GM12874 (cell line): Measurements from ENCODE around the gene PRR14.

Source experiments
- CTCF ChIP-seq: IDR thresholded peaks from 2 replicates; pipeline ENCODE4 v1.5.1; 2011; ENCODE audit warnings: low read depth, mild to moderate bottlenecking, control low read depth, low read length, moderate library complexity; ENCODE audit not compliant: insufficient read depth

PRR14 gene

DNA sequence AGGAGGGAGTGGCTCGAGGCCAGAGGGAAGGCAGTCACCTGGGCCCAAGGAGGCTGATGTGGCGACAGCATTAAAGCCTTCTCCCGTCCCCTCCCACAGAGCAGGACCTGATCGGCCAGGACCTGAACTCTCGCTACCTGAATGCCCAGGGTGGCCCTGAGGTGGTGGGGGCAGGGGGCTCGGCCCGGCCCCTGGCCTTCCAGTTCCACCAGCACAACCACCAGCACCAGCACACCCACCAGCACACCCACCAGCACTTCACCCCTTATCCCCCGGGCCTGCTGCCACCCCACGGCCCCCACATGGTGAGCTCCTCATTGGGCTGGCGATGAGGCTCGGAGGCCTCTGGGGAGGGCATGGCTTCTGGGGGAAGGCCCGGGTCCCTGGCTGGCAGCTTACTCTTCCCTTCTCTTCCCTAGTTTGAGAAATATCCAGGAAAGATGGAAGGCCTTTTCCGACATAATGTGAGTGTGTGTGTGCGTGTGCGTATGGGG lies 13.9 kb downstream of the PRR14 start:
- TF ChIP-seq CTCF = no peak

DNA sequence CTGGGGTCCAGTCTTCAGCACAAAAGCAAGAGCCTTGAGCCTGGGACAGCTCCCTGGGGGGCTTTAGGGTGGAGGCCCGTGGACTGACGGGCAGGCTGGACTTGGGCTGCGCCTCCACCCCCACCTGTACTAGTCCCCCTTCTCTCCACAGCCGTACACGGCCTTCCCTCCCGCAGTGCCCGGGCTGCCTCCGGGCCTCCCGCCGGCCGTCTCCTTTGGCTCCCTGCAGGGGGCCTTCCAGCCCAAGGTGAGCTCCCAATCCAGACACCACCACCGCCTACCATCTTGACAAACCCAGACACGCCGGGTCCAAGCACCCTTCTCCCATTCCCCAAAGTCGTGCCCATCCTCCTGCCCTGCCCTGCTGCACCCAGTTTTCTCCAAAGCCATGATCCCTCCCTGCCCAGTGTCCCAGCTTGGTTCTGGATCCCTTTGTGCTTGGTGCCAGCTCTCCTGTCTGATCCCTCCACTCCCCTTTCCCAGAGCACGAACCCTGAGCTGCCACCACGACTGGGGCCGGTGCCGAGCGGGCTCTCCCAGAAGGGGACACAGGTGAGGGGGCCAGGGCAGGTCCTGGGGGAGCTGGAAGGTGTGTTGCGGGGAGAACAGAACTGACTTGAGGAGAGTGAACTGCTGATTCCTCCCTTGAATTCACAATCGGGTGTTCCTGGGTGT lies 14.5 kb downstream of the PRR14 start:
- TF ChIP-seq CTCF = no peak

DNA sequence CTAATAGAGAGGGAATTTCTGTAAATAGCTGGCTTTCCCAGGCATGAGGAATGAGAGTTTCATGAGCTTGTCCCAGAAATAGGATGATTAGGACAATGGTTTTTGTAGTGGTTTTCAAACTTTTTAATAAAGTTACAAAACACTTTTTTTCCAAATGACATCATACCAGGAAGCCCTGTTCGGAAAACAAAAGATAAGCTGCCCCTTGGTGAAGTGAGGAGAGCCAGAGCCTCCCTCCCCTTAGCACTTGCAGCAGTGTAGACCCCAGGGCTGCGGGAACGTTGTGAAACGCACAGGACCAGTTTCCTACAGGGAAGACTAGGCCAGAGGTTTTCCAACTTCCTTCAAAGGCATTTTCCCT lies 15.1 kb downstream of the PRR14 start:
- TF ChIP-seq CTCF = no peak

DNA sequence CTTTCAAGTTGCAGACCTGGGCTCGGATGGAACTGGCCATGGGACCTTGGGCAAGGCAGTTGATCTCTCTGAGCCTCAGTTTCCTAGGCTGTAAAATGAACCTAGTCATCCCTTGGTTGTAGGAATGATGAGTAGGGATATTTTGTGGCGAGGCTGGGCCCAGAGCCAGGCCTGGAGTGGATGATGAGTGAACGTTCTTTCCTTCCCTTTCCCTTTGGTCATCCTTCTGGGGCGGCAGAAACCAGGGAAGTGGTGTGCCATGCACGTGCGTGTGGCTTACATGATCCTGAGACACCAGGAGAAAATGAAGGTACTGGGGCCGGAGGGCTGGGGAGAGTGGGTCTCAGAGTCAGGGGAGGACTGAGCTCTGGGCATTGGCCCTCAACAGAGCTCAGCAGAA lies 15.9 kb downstream of the PRR14 start:
- no peak for TF ChIP-seq CTCF

DNA sequence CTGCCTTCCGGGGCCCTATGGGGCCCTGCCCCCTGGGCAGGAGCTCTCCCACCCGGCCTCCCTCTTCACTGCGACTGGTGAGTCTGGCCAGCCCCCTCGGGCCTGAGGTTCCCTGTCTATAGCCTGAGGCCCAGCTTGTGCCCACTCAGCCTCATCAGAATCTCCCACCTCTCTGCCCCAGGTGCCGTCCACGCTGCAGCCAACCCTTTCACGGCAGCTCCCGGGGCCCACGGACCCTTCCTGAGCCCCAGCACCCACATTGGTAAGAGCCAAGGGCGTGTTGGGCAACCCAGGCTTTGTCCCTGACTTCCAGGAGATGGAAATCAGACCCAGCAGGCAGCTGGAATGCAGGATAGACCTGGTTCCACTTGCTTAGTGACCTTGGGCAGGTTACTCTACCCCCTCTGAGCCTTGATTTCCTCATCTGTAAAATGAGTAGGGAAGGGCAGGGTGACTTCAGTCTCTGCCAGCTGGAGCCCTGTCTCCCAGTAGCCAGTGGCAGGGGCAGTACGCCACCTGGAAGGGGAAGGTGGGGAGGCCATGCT lies 16.7 kb downstream of the PRR14 start:
- no peak for TF ChIP-seq CTCF

DNA sequence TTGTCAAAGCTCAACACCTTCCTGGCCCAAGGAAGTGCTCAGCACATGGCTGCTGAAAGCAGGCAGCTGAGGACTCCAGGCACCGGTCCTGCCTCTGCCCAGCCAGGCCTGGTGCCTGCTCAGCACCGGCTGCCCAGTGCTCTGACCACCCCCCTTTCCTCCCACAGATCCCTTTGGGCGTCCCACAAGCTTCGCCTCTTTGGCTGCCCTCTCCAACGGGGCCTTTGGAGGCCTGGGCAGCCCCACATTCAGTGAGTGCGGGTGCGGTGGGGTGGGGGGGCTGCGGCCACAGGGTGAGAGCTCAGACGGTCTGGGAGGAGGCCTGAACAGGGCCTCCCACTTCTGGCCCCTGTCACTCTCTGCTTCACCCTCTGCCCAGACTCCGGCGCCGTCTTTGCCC lies 17.6 kb downstream of the PRR14 start:
- TF ChIP-seq CTCF = no peak

GRCh38 chr16:30669026-30669902 lies 18.5 kb downstream of the PRR14 start:
- no peak for TF ChIP-seq CTCF
